Neural crest cell (in vitro differentiated cells): Measurements from ENCODE around the gene ELOVL3. TPM values are rescaled to one million over a fixed set of nuclear protein-coding genes. Genes with fewer than 3 reads are reported as not detected.

Experiments used
- DNase-seq: peaks from one replicate; pipeline ENCODE4 v3.0.0; 2021; ENCODE audit warnings: low read depth, mixed read lengths, low spot score
- H3K27ac Mint-ChIP-seq: one replicate; pipeline ENCODE4 v1.8.0; 2021; ENCODE audit warnings: mild to moderate bottlenecking, mixed read lengths; ENCODE audit not compliant: unreplicated experiment
- H3K27me3 Mint-ChIP-seq: 2 replicates; pipeline ENCODE4 v1.8.0; 2021; ENCODE audit warnings: low read depth, mild to moderate bottlenecking, mixed read lengths
- H3K36me3 Mint-ChIP-seq: 2 replicates; pipeline ENCODE4 v1.8.0; 2021; ENCODE audit warnings: low read depth, mild to moderate bottlenecking, mixed read lengths
- H3K4me1 Mint-ChIP-seq: 2 replicates; pipeline ENCODE4 v1.8.0; 2021; ENCODE audit warnings: mixed read lengths
- H3K4me3 Mint-ChIP-seq: one replicate; pipeline ENCODE4 v1.8.0; 2021; ENCODE audit warnings: mild to moderate bottlenecking, mixed read lengths
- H3K9me3 Mint-ChIP-seq: 2 replicates; pipeline ENCODE4 v1.8.0; 2021; ENCODE audit warnings: mixed read lengths
- total RNA-seq: library from RNA; stranded (reverse); gene quantifications from 2 replicates; pipeline ENCODE4 v1.2.1, GENCODE V29; 2021
- TF ChIP-seq, protein P1 (sequence below): fragments of 200-600 bp; sonication (generic); conservative IDR thresholded peaks from 2 replicates; pipeline ENCODE4 v1.5.0; 2021; ENCODE audit warnings: antibody characterized with exemption, mild to moderate bottlenecking

Gene ELOVL3
- total RNA-seq, 1 donor from 2014 or later, result 0.23 TPM

DNA sequence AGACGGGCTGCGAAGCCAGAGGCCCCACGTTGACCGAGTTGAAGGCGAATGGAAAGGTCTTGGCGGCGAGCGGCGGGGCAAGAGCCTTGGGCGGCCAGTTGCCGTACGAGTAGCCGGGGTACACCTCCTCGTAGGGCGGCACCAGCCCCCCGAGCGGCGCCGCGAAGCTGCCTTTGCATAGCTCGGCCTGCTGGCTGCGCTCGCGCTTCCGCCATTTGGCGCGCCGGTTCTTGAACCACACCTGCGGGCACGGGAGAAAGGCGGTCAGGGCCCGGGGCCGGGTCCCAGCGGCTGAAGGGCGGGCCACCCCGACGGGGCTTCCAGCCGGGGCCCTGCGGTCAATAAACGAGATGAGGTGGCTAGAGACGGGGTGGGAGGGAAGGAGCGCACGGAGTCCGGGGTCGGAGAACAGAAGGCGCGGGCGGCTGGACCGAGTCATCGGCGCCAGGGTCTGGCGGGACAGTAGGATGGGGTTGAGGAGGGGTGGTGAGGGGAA is 4.8 kb downstream of the ELOVL3 start:
- no peak overlapping the region for H3K27ac Mint-ChIP-seq
- no peak for DNase-seq
- peaks cover 99% of the 10 kb centered on the region for H3K27me3 Mint-ChIP-seq
- TF ChIP-seq, protein P1, sequence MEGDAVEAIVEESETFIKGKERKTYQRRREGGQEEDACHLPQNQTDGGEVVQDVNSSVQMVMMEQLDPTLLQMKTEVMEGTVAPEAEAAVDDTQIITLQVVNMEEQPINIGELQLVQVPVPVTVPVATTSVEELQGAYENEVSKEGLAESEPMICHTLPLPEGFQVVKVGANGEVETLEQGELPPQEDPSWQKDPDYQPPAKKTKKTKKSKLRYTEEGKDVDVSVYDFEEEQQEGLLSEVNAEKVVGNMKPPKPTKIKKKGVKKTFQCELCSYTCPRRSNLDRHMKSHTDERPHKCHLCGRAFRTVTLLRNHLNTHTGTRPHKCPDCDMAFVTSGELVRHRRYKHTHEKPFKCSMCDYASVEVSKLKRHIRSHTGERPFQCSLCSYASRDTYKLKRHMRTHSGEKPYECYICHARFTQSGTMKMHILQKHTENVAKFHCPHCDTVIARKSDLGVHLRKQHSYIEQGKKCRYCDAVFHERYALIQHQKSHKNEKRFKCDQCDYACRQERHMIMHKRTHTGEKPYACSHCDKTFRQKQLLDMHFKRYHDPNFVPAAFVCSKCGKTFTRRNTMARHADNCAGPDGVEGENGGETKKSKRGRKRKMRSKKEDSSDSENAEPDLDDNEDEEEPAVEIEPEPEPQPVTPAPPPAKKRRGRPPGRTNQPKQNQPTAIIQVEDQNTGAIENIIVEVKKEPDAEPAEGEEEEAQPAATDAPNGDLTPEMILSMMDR, result peak; percentile 35
- no peaks in the 10 kb centered on the region for H3K36me3 Mint-ChIP-seq
- H3K4me3 Mint-ChIP-seq, result peak overlapping the region; percentile 19
- H3K4me1 Mint-ChIP-seq, result peaks cover 12% of the 10 kb centered on the region
- no peaks in the 10 kb centered on the region for H3K9me3 Mint-ChIP-seq

DNA sequence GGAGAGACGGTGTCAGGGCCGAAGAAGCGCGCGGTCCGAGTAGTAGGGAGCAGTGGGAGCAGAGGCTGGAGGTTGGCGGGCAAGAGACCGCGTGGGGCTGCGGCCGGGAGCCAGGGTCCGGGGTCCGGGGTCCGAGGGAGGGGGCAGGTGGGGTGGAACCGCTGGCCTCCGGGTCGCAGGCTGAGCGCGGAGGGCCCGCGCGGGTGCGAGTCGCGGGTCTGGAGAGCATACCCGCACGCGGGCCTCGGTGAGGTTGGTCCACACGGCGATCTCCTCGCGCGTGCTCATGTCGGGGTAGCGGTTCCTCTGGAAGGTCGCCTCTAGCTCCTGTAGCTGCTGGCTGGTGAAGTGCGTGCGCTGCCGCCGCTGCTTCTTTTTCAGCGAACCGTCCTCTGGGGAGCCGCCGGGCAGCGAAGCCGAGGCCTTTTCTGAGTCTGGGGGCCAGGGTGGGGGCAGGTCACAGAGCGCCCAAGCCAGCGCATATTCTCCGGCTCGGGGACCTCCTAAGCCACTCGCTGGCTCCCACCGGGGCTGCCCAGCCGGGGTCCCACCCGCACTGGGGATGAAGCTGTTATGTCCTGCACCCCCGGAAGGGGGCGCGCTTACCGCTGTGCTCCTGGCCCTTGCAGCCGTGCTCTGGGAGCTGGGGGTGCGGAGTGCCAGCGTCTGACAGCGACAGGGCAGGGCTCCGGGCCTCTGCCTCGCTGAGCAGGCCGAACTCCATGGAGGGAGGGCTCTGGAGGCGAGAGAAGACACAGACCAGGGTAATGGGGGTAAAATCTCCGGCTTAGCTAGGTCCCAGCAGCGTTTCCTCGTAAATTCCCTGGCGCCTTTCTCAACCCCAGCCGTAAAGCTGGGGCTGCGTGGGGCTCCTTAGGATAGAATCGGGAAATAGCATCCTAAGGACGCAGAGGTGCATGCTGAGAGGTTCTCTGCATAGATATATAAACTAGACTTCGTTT is 5.5 kb downstream of the ELOVL3 start:
- Mint-ChIP-seq H3K4me3 (peak overlapping the region; percentile 19), H3K4me1 (peaks cover 6% of the 10 kb centered on the region), H3K9me3 (no peaks in the 10 kb centered on the region), H3K27me3 (peaks cover 99% of the 10 kb centered on the region), H3K27ac (no peak overlapping the region), H3K36me3 (no peaks in the 10 kb centered on the region)
- TF ChIP-seq, protein P1, result peak; percentile 74
- peak; percentile 43 for DNase-seq

DNA sequence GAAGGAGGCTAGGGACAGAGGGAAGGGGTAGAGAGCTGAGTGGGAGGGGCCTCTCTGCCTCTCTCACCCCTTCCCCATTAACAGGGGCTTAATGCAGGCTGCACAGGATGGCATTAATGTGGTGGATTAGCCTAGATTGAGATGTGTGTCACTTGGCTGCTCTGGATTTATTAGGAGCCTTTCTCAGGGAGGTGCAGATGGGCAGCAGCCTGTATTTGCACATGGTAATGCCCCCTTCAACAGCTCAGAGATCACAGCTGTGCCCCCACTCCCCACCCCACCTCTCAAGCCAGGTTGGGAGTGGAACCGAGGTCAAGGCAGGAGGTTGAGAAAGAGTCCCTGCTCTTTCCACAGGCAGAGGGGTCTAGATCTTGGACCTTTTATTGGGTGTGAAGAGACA is 7.9 kb downstream of the ELOVL3 start:
- H3K27ac Mint-ChIP-seq, result no peak overlapping the region
- peaks cover 97% of the 10 kb centered on the region for H3K27me3 Mint-ChIP-seq
- H3K4me3 Mint-ChIP-seq, result peak overlapping the region; percentile 8
- TF ChIP-seq, protein P1, result no peak
- DNase-seq, result no peak
- H3K36me3 Mint-ChIP-seq, result no peaks in the 10 kb centered on the region
- no peaks in the 10 kb centered on the region for H3K9me3 Mint-ChIP-seq
- peaks cover 6% of the 10 kb centered on the region for H3K4me1 Mint-ChIP-seq

DNA sequence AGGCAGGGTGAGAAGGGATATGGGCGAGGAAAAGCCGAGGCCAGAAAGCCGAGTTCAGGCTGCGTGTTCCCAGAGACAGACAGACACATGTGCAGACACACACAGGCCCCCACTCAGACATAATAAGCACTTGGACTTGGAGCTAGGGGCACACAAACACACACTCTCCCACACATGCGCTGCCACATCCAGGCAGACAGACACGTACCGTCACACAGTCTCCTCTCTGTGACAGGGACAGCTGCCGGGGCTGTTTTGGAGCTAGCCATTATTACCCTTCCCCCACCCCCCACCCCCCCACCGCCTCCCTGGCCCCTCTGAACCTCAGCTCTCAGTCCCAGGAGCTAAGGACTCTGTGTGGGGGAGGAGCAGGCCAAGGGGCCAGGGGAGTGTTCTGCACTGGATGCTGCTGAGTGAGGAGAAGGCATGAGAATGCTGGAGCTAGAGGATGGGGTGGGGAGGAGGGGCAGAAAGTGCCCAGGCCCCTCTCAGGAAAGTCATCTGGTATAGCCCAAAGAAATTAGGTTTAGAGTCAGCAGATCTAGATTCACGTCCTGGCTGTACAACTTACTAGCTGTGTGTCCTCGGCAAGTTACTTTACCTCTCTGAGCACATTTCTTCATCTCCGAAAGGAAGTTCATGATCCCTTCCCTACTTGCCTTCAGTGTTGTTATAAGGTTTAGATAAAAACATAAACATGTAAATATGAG is 8.9 kb downstream of the ELOVL3 start:
- TF ChIP-seq, protein P1, result no peak
- Mint-ChIP-seq H3K9me3 (no peaks in the 10 kb centered on the region), H3K27ac (no peak overlapping the region), H3K36me3 (no peaks in the 10 kb centered on the region), H3K27me3 (peaks cover 97% of the 10 kb centered on the region), H3K4me1 (peaks cover under 1% of the 10 kb centered on the region), H3K4me3 (no peak overlapping the region)
- no peak for DNase-seq

DNA sequence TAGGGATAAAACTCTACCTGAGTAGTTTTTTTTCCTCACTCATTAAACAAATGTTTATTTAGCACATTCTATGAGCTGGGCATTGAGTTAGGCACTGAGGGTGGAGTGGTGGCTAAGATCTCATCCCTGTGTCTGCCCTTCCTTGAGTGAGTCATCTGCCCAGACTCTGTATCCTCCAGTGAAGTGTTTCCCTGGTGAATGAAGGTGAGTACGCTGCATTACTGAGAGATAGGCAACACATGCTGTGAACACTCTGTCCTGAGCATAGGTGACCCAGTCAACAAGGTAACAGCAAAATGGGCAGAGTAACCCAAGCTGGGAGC is 9.5 kb downstream of the ELOVL3 start:
- peaks cover 3% of the 10 kb centered on the region for H3K4me1 Mint-ChIP-seq
- H3K9me3 Mint-ChIP-seq, result no peaks in the 10 kb centered on the region
- no peak for DNase-seq
- H3K27me3 Mint-ChIP-seq, result peaks cover 97% of the 10 kb centered on the region
- no peak overlapping the region for H3K4me3 Mint-ChIP-seq
- H3K36me3 Mint-ChIP-seq, result no peaks in the 10 kb centered on the region
- TF ChIP-seq, protein P1, result no peak
- H3K27ac Mint-ChIP-seq, result no peak overlapping the region
